Left ventricle myocardium inferior (tissue), 1 donor: Measurements from ENCODE around the gene MBD3L5. TPM values are rescaled to one million over a fixed set of nuclear protein-coding genes. Genes with fewer than 3 reads are reported as not detected.
"Not testable (repeated sequence)": the region's sequence is repeated elsewhere in the genome, so short reads cannot be mapped to it uniquely, and the experiment has no call there.

Experiments
- DNase-seq: peaks from one replicate; pipeline ENCODE4 v3.0.0-alpha.2; 2020
- H3K27ac ChIP-seq: fragments of 200-600 bp; replicated peaks from 2 replicates; pipeline ENCODE4 v1.8.0; 2021
- H3K27me3 ChIP-seq: fragments of 200-600 bp; 2 replicates; pipeline ENCODE4 v1.8.0; 2021; ENCODE audit warnings: low read depth
- H3K36me3 ChIP-seq: fragments of 200-600 bp; 2 replicates; pipeline ENCODE4 v1.8.0; 2021
- H3K4me1 ChIP-seq: fragments of 200-600 bp; 2 replicates; pipeline ENCODE4 v1.8.0; 2021
- H3K4me3 ChIP-seq: fragments of 200-600 bp; 2 replicates; pipeline ENCODE4 v1.8.0; 2021; ENCODE audit warnings: mild to moderate bottlenecking, moderate library complexity
- H3K9me3 ChIP-seq: fragments of 200-600 bp; replicated peaks from 2 replicates; pipeline ENCODE4 v1.8.0; 2021
- intact Hi-C: fragments of 100-400 bp; cut with micrococcal nuclease; formaldehyde crosslinking; loops from one replicate; pipeline ENCODE4 v1.11.0; 2022
- total RNA-seq: library from RNA; stranded (reverse); fragmentation: NEBNext Ultra II Directional; extraction: Animal tissue kit (Norgen Biotek cat#: 25700); gene quantifications from one replicate; pipeline ENCODE4 v1.2.1, GENCODE V29; 2021
- TF ChIP-seq, protein P1 (sequence below): fragments of 200-600 bp; IDR thresholded peaks from 2 replicates; pipeline ENCODE4 v1.8.0; 2021; ENCODE audit warnings: antibody characterized with exemption, mild to moderate bottlenecking, borderline replicate concordance
- donor health status: DM: no; HTN: yes; CAD: no; lungs with severe emphysema.

Gene MBD3L5
- total RNA-seq, 1 donor from 2014 or later: not detected

DNA sequence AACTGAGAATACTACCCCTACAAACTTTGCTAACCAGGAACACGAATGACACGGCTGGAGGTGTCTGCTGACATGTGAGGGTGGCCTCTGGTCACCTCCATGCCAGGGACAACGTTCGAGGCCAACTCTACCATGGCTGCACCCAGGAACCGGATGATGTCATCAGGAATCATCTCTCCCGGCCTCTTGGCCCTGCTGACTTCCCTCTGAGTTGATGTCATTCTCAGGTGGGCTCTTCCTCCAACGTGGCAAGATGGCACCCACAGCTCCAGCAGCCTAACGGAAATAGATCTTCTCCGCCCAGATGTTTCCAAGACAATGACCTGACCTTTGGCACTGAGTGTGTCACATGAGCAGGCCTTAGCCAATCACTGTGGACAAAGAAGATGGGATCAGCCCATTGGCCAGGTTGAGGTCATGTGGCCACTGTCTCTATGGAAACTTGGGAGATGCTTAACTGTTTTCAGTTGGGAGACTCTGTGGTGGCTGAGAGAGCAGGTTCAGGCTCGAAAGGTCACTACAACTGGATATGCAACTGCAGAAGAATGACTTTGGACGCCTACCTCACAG, 24.2 kb upstream of the MBD3L5 start:
- Histone ChIP-seq H3K27ac (no peak overlapping the region), H3K9me3 (no peaks in the 10 kb centered on the region), H3K36me3 (no peaks in the 10 kb centered on the region), H3K4me1 (no peaks in the 10 kb centered on the region), H3K4me3 (no peak overlapping the region), H3K27me3 (peaks cover 37% of the 10 kb centered on the region)
- intact Hi-C loops: no loop called here
- DNase-seq: no peak
- TF ChIP-seq, protein P1, sequence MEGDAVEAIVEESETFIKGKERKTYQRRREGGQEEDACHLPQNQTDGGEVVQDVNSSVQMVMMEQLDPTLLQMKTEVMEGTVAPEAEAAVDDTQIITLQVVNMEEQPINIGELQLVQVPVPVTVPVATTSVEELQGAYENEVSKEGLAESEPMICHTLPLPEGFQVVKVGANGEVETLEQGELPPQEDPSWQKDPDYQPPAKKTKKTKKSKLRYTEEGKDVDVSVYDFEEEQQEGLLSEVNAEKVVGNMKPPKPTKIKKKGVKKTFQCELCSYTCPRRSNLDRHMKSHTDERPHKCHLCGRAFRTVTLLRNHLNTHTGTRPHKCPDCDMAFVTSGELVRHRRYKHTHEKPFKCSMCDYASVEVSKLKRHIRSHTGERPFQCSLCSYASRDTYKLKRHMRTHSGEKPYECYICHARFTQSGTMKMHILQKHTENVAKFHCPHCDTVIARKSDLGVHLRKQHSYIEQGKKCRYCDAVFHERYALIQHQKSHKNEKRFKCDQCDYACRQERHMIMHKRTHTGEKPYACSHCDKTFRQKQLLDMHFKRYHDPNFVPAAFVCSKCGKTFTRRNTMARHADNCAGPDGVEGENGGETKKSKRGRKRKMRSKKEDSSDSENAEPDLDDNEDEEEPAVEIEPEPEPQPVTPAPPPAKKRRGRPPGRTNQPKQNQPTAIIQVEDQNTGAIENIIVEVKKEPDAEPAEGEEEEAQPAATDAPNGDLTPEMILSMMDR: no peak

DNA sequence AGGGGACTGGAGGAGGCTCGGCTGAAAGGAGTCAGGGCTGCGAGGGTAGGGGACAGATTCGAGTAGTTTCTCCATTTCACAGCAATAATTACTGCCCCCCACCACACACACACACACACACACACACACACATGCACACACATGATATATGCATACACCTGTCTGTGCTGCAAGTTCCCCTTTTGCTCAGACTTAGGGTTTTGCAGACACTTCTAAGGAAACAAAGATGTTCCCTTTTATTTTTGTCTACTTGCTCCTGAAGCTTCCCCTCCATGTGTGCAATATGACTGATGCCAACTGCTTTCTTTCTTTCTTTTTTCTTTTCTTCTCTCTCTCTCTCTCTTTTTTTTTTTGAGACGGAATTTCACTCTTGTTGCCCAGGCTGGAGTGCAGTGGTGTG, 22.5 kb upstream of the MBD3L5 start:
- intact Hi-C loops: no loop called here
- Histone ChIP-seq H3K27ac (no peak overlapping the region), H3K36me3 (no peaks in the 10 kb centered on the region), H3K4me3 (no peak overlapping the region), H3K9me3 (no peaks in the 10 kb centered on the region), H3K4me1 (no peaks in the 10 kb centered on the region), H3K27me3 (peaks cover 21% of the 10 kb centered on the region)
- DNase-seq: no peak
- TF ChIP-seq, protein P1: no peak

DNA sequence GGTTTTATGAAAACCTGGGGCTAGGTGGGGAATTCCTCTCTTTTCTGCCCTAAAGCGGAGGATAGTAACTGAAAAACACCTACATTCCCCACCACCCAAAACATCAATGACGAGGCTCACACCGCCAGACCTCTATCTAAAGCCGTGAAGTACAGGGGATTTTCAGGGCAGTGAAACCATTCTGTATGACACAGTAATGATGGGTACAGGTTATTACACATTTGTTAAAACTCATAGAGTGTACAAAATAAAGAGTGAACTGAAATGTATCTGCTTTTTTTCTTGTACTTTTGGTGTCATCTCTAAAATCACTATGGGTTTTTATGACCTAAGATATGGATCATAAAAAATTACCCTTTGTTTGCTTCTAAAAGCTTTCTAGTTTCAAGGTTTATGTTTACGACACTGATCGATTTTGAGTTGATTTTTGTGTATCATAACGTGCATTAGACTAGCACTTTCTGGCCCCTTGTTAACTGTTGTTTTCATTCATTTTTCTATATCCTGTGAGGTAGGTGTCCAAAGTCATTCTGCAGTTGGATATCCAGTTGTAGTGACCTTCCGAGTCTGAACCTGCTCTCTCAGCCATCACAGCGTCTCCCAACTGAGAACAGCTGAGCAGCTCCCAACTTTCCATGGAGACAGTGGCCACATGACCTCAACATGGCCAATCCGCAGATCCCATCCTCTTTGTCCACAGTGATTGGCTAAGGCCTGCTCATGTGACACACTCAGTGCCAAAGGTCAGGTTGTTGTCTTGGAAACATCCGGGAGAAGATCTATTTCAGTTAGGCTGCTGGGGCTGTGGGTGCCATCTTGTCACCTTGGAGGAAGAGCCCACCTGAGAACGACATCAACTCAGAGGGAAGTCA, 19.4 kb upstream of the MBD3L5 start:
- H3K4me1 ChIP-seq: no peaks in the 10 kb centered on the region
- no peak overlapping the region for H3K27ac ChIP-seq
- H3K9me3 ChIP-seq: peaks cover 11% of the 10 kb centered on the region
- H3K36me3 ChIP-seq: no peaks in the 10 kb centered on the region
- TF ChIP-seq, protein P1: no peak
- H3K27me3 ChIP-seq: peaks cover 15% of the 10 kb centered on the region
- H3K4me3 ChIP-seq: no peak overlapping the region
- intact Hi-C loops: no loop called here
- DNase-seq: no peak

DNA sequence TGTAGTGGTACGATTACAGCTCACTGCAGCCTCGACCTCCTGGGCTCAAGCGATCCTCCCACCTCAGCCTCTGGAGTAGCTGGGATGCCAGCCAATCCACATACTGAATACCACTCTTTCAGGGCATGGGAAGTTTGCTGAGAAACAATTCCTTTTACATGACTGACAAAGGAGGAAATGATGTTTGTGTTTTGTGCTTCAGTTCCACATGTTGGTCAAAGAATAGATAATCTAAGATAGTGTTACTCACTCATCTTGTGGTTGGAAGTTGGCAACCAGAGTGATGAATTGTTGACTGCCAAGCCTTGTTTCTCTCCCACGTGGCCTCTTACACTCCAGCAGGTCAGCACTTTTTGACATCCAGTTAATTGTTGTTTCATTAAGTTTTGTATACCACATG, 16.7 kb upstream of the MBD3L5 start:
- Histone ChIP-seq H3K9me3 (peaks cover 11% of the 10 kb centered on the region), H3K4me3 (no peak overlapping the region), H3K27ac (no peak overlapping the region), H3K27me3 (peaks cover 35% of the 10 kb centered on the region), H3K4me1 (no peaks in the 10 kb centered on the region), H3K36me3 (no peaks in the 10 kb centered on the region)
- no peak for DNase-seq
- TF ChIP-seq, protein P1: no peak
- intact Hi-C loops: no loop called here

DNA sequence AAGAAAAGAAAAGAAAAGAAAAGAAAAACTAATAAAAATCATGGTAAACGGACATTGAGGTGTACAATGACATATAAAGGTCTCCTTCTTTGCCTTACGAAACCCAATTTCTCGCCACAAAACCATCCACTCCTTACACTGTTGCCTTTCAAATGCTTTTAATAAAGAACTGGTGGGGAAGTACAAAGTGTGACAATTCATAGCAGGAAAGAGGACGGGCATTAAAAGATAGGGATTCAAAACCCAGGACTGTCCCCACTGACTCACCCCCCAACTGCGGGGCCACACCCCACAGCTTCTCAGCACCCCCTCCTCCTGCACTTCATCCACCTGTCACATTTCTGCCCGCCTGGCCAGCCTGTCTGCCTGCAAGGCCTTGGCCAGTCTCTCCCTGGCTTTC, 11.6 kb upstream of the MBD3L5 start:
- H3K27ac ChIP-seq: no peak overlapping the region
- TF ChIP-seq, protein P1: no peak
- intact Hi-C loops: no loop called here
- H3K9me3 ChIP-seq: peaks cover 10% of the 10 kb centered on the region
- H3K4me1 ChIP-seq: no peaks in the 10 kb centered on the region
- H3K36me3 ChIP-seq: no peaks in the 10 kb centered on the region
- H3K4me3 ChIP-seq: no peak overlapping the region
- DNase-seq: no peak
- H3K27me3 ChIP-seq: peaks cover 31% of the 10 kb centered on the region

DNA sequence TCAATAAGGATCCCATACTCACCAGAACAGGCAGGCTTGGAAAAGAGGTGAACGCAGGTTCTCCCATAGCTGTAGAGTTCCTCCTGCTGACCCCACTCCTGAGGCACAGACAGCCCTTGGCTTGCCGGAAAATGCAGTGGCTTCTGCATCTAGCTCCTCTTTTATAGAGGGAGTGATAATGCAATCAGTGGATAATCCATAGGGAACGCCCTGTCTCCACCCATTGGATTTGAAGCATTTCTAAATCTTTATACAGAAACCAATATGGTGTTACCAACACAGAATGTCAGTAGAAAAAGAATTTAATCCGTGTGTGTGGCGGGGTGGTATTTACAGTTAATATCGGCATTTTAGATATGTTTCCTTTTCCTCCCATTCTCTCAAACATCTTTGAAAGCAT, 9.0 kb upstream of the MBD3L5 start, which contains the start of gene MBD3L2B:
MBD3L2B (minus strand) TSS at position 101 of the 400 bp plus-strand sequence; CDS start at position 67, 34 bp downstream.
- H3K4me1 ChIP-seq, intact Hi-C loops, H3K9me3 ChIP-seq, H3K4me3 ChIP-seq, H3K27ac ChIP-seq, DNase-seq, H3K36me3 ChIP-seq: not testable (repeated sequence)
- peaks cover 26% of the 10 kb centered on the region for H3K27me3 ChIP-seq

DNA sequence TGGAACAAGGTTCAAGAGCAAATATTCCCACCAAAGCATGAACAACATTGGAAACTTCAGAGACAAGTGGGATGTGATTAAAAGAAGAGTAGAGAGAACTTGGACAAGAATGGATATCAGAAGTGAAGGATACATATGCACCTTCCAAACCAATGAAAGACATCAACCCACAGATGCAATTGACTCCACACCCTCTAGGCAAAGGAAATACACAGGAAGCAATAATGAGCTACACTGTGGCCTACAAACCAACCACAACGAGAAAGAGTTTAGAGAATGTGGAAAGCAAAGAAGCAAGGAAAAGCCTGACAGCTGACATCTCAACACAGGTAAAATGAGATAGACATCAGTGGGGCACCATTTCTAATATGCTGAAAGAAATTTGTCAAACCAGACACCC, 1.6 kb upstream of the MBD3L5 start:
- H3K27me3 ChIP-seq, intact Hi-C loops, H3K9me3 ChIP-seq, H3K4me1 ChIP-seq, H3K27ac ChIP-seq, H3K4me3 ChIP-seq, DNase-seq, H3K36me3 ChIP-seq: not testable (repeated sequence)

DNA sequence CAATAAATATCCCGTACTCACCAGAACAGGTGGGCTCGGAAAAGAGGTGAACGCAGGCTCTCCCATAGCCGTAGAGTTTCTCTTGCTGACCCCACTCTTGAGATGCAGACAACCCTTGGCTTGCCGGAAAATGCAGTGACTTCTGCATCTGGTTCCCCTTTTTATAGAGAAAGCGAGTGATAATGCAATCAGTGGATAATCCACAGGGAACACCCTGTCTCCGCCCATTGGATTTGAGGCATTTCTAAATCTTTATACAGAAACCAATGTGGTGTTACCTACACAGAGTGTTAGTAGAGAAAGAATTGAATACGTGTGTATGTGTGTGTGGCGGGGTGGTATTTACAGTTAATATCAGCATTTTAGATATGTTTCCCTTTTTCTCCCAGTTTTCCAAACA, 9.7 kb downstream of the MBD3L5 start, which contains the start of gene MBD3L4:
MBD3L4 (minus strand) TSS at position 101 of the 400 bp plus-strand sequence; CDS start at position 66, 35 bp downstream.
- H3K4me1 ChIP-seq, DNase-seq, intact Hi-C loops, H3K9me3 ChIP-seq, H3K4me3 ChIP-seq, H3K36me3 ChIP-seq, H3K27ac ChIP-seq, H3K27me3 ChIP-seq: not testable (repeated sequence)
